H1 (cell line): ENCODE results near the gene THADA. TPM values are rescaled to one million over a fixed set of nuclear protein-coding genes. Genes with fewer than 3 reads are reported as not detected.

Experiments used
- CTCF ChIA-PET: fragments of 300-600 bp; sonication (Branson Sonifier 250); formaldehyde crosslinking; loops from one replicate; lab custom pipeline; 2021; ENCODE audit not compliant: partially characterized antibody; lab: Charles Lee
- POLR2A ChIA-PET: fragments of 300-600 bp; sonication (Branson Sonifier 250); formaldehyde crosslinking; loops from one replicate; lab custom pipeline; 2021; ENCODE audit warnings: inconsistent platforms; ENCODE audit not compliant: partially characterized antibody; lab: Charles Lee
- DNase-seq, 2 experiments: peaks; one replicate each; pipeline versions ENCODE4 v3.0.0 to v3.0.0-alpha.2; 2010 to 2022; ENCODE audit warnings: low spot score in 2 of 2, low read depth in 1 of 2, mixed read lengths in 1 of 2
- FAIRE-seq: peaks from 2 replicates; lab custom pipeline; 2011; peaks lifted over from hg19 to GRCh38; lab: Jason Lieb, UNC
- H2AFZ ChIP-seq: 2 replicates; pipeline ENCODE4 v1.8.1; 2012; ENCODE audit warnings: low read length, inconsistent platforms
- H2AK5ac ChIP-seq: 2 replicates; pipeline ENCODE4 v1.6.1; 2013; ENCODE audit warnings: low read depth, low read length
- H2BK120ac ChIP-seq: replicated peaks from 2 replicates; pipeline ENCODE3; 2013; ENCODE audit warnings: low read depth, low read length, inconsistent platforms
- H2BK12ac ChIP-seq: 2 replicates; pipeline ENCODE4 v1.6.1; 2013; ENCODE audit warnings: low read depth, low read length
- H2BK15ac ChIP-seq: 2 replicates; pipeline ENCODE4 v1.6.1; 2013; ENCODE audit warnings: low read length
- H2BK20ac ChIP-seq: 2 replicates; pipeline ENCODE4 v1.6.1; 2013; ENCODE audit warnings: low read length
- H2BK5ac ChIP-seq: 2 replicates; pipeline ENCODE4 v1.6.1; 2013; ENCODE audit warnings: low read depth, low read length
- H3K14ac ChIP-seq: 2 replicates; pipeline ENCODE4 v1.6.1; 2013; ENCODE audit warnings: inconsistent platforms; ENCODE audit not compliant: insufficient read length
- H3K18ac ChIP-seq: 2 replicates; pipeline ENCODE4 v1.6.1; 2013; ENCODE audit warnings: low read length; ENCODE audit errors: extremely low read depth
- H3K23ac ChIP-seq: 2 replicates; pipeline ENCODE4 v1.6.1; 2013; ENCODE audit warnings: inconsistent platforms; ENCODE audit not compliant: insufficient read length
- H3K23me2 ChIP-seq: 2 replicates; pipeline ENCODE4 v1.6.1; 2013; ENCODE audit warnings: low read depth, low read length
- H3K27ac ChIP-seq: 2 replicates; pipeline ENCODE4 v1.6.1; 2011; ENCODE audit warnings: low read depth, low read length, inconsistent platforms
- H3K27me3 ChIP-seq, 4 experiments: replicated peaks in 1 of 4; 1 replicate in 1 of 4; 2 replicates in 3 of 4; pipeline versions ENCODE4 v1.6.1 to v1.8.1; 2011 to 2013; ENCODE audit warnings: low read length in 3 of 4, mild to moderate bottlenecking in 3 of 4, inconsistent platforms in 2 of 4, mixed read lengths in 2 of 4, moderate library complexity in 1 of 4; ENCODE audit not compliant: control insufficient read depth in 3 of 4, insufficient read depth in 3 of 4; ENCODE audit errors: extremely low read depth in 1 of 4
- H3K36me3 ChIP-seq, 4 experiments: 2 replicates each; pipeline versions ENCODE4 v1.6.1 to v1.8.1; 2011 to 2013; ENCODE audit warnings: mild to moderate bottlenecking in 4 of 4, low read length in 3 of 4, moderate library complexity in 2 of 4, control low read depth in 1 of 4, inconsistent platforms in 1 of 4; ENCODE audit not compliant: insufficient read depth in 4 of 4, control insufficient read depth in 2 of 4
- H3K4ac ChIP-seq: replicated peaks from 2 replicates; pipeline ENCODE3; 2013; ENCODE audit warnings: low read length, low read depth, mixed read lengths, inconsistent platforms; ENCODE audit not compliant: insufficient read length
- H3K4me1 ChIP-seq, 4 experiments: replicated peaks in 1 of 4; 1 replicate in 1 of 4; 2 replicates in 3 of 4; pipeline versions ENCODE4 v1.6.1 to v1.8.1; 2011 to 2013; ENCODE audit warnings: low read length in 3 of 4, inconsistent platforms in 2 of 4, mixed read lengths in 1 of 4; ENCODE audit not compliant: insufficient read depth in 4 of 4, control insufficient read depth in 3 of 4
- H3K4me2 ChIP-seq, 2 experiments: 2 replicates each; pipeline versions ENCODE4 v1.6.1 to v1.8.1; 2011 to 2013; ENCODE audit warnings: low read depth in 2 of 2, low read length in 2 of 2, control low read depth in 1 of 2, inconsistent platforms in 1 of 2, mild to moderate bottlenecking in 1 of 2; ENCODE audit not compliant: insufficient read depth in 1 of 2
- H3K4me3 ChIP-seq, 4 experiments: fragments of 200-600, 300-600 bp in 1 of 4; sonication (generic), shearing (Covaris generic), sonication (Bioruptor Twin) in 1 of 4; 2 replicates each; pipeline versions ENCODE4 v1.5.1 to v1.8.1; 2011 to 2016; ENCODE audit warnings: low read length in 4 of 4, low read depth in 3 of 4, control low read depth in 2 of 4, inconsistent platforms in 2 of 4, mild to moderate bottlenecking in 2 of 4, mixed read lengths in 1 of 4, moderate library complexity in 1 of 4; ENCODE audit not compliant: insufficient read depth in 2 of 4; ENCODE audit errors: extremely low read depth in 1 of 4
- H3K56ac ChIP-seq: replicated peaks from 2 replicates; pipeline ENCODE3; 2013; ENCODE audit warnings: low read depth, mild to moderate bottlenecking, mixed read lengths, low read length, inconsistent platforms; ENCODE audit not compliant: insufficient read length
- H3K79me1 ChIP-seq: 2 replicates; pipeline ENCODE4 v1.6.1; 2013; ENCODE audit warnings: low read depth, low read length, control low read depth
- H3K79me2 ChIP-seq, 2 experiments: 2 replicates each; pipeline versions ENCODE4 v1.6.1 to v1.8.1; 2012 to 2013; ENCODE audit warnings: low read length in 2 of 2, mild to moderate bottlenecking in 2 of 2, inconsistent platforms in 1 of 2; ENCODE audit not compliant: insufficient read depth in 2 of 2, control insufficient read depth in 1 of 2
- H3K9ac ChIP-seq, 4 experiments: replicated peaks in 1 of 4; 1 replicate in 1 of 4; 2 replicates in 3 of 4; pipeline versions ENCODE4 v1.6.1 to v1.8.1; 2011 to 2013; ENCODE audit warnings: low read depth in 3 of 4, low read length in 3 of 4, control low read depth in 2 of 4, mild to moderate bottlenecking in 2 of 4, moderate library complexity in 2 of 4, inconsistent platforms in 1 of 4; ENCODE audit errors: extremely low read depth in 1 of 4
- H3K9me3 ChIP-seq, 2 experiments: 2 replicates each; pipeline versions ENCODE4 v1.6.1 to v1.8.1; 2012 to 2013; ENCODE audit warnings: mild to moderate bottlenecking in 2 of 2, moderate library complexity in 2 of 2, control low read depth in 1 of 2, inconsistent platforms in 1 of 2, low read depth in 1 of 2, low read length in 1 of 2, mixed read lengths in 1 of 2; ENCODE audit not compliant: insufficient read depth in 2 of 2
- H4K20me1 ChIP-seq, 2 experiments: replicated peaks in 1 of 2; 2 replicates each; pipeline versions ENCODE3 to v1.8.1; 2011 to 2013; ENCODE audit warnings: inconsistent platforms in 2 of 2, low read length in 2 of 2, mild to moderate bottlenecking in 1 of 2; ENCODE audit not compliant: insufficient read depth in 2 of 2, control insufficient read depth in 1 of 2
- H4K5ac ChIP-seq: 2 replicates; pipeline ENCODE4 v1.6.1; 2013; ENCODE audit warnings: low read length, low read depth, mixed read lengths, inconsistent platforms; ENCODE audit not compliant: insufficient read length
- H4K8ac ChIP-seq: 2 replicates; pipeline ENCODE4 v1.8.0; 2013; ENCODE audit warnings: mild to moderate bottlenecking, moderate library complexity, low read length, inconsistent platforms; ENCODE audit not compliant: insufficient read depth; ENCODE audit errors: extremely low read depth
- H4K91ac ChIP-seq: replicated peaks from 2 replicates; pipeline ENCODE3; 2013; ENCODE audit warnings: low read length, mixed read lengths, inconsistent platforms; ENCODE audit not compliant: insufficient read length
- E2F6 ChIP-seq: IDR thresholded peaks from 2 replicates; pipeline ENCODE4 v1.6.1; 2012; ENCODE audit warnings: inconsistent platforms
- KDM1A ChIP-seq: fragments of 200-600, 300-600 bp; sonication (generic); IDR thresholded peaks from 2 replicates; pipeline ENCODE4 v1.7.1; 2016; ENCODE audit warnings: mild to moderate bottlenecking, low read length, borderline replicate concordance
- RXRA ChIP-seq: IDR thresholded peaks from 2 replicates; pipeline ENCODE4 v1.6.1; 2011; ENCODE audit warnings: low read depth, mild to moderate bottlenecking, low read length, moderate library complexity; ENCODE audit not compliant: insufficient read depth
- SRF ChIP-seq: IDR thresholded peaks from 2 replicates; pipeline ENCODE4 v1.6.1; 2011; ENCODE audit warnings: mild to moderate bottlenecking, low read depth, low read length, moderate library complexity
- TAF7 ChIP-seq: optimal IDR thresholded peaks from 2 replicates; pipeline ENCODE3; 2011; ENCODE audit warnings: low read depth, mild to moderate bottlenecking, inconsistent platforms, low read length, moderate library complexity, borderline replicate concordance
- WGBS, 2 experiments: shearing (Covaris generic) in 1 of 2; methylation state at CpG; one replicate each; pipeline versions ENCODE4 v1.1.6 to v1.1.7; 2013 to 2015; ENCODE audit warnings: low lambda C conversion rate in 2 of 2, mixed read lengths in 2 of 2, inconsistent platforms in 1 of 2, low coverage in 1 of 2, missing lambda C conversion rate in 1 of 2; ENCODE audit not compliant: insufficient replicate concordance in 2 of 2, insufficient coverage in 1 of 2, insufficient read length in 1 of 2; ENCODE audit errors: extremely low coverage in 1 of 2, missing lambda C conversion rate in 1 of 2; 5-methylcytosine and 5-hydroxymethylcytosine counted together
- polyA plus RNA-seq, 7 experiments: library from polyadenylated mRNA; depleted of rRNA in 3 of 7; stranded (reverse) in 5 of 7; unstranded in 2 of 7; fragments of >200 nt in 5 of 7; fragments of 200-250 nt in 2 of 7; gene quantifications; 1 replicate in 5 of 7; 2 replicates in 1 of 7; 4 replicates in 1 of 7; pipeline versions ENCODE4 v1.2.1 to v1.2.3, GENCODE V29; 2011 to 2013; ENCODE audit warnings: missing spikeins in 2 of 7, mixed read lengths in 2 of 7
- total RNA-seq: library from RNA; stranded (reverse); fragmentation: NEBNext Ultra II Directional; extraction: Animal tissue kit (Norgen Biotek cat#: 25700); gene quantifications from 2 replicates; pipeline ENCODE4 v1.2.1, GENCODE V29; 2021

THADA gene
- total and polyA plus RNA-seq, 2 of the 8 experiments (the other 6 are each of a cell fraction or from before 2014, with no cell fraction given) = 22.4 to 26.8 TPM

DNA sequence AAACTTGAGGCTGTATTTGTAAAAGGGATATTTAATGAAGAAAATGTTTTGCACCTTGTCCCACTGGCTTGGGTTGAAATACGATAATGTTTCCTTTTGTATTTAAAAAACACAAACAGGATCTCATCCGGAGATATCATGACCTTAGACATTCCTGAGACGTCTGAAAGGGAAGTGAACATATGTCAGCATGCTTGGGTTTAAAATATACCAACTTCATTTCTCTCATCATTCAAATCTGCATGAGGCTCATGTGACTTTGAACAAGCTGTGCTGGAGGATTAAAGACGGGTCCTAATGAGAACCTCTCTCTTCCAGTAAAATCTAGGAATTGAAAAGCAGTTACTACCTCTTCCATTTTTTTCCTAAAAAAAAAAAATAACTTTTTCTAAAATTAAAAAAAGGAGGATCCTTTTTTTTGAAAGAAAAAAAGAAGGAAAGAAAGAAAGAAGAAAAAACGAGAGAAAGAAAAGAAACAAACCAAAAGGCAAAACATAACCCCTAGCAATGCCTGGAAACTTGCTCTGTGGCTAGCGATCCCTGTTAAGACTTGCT lies 262.7 kb downstream of the THADA start:
- 77% methylated on average over 6 of the region's 6 CpGs; no CpG with 5 or more reads in 1 of the 2 experiments for WGBS, 2 experiments

More for the DNA sequence above, 262.7 kb downstream of the THADA start:
- Histone ChIP-seq H2BK120ac (no peak overlapping the region), H2BK12ac (no peak overlapping the region), H3K4me3 (no peak overlapping the region), H4K5ac (no peak overlapping the region), H3K9me3 (no peaks in the 10 kb centered on the region), H2AK5ac (no peak overlapping the region), H4K8ac (no peak overlapping the region), H2BK20ac (no peak overlapping the region), H3K36me3 (no peaks in the 10 kb centered on the region), H3K14ac (no peak overlapping the region), H3K56ac (no peak overlapping the region), H4K20me1 (no peaks in the 10 kb centered on the region), H4K91ac (no peak overlapping the region), H3K27ac (no peak overlapping the region), H2BK5ac (no peak overlapping the region), H3K4me1 (peaks cover 0 to 7% (median 3%) of the 10 kb centered on the region in 4 experiments), H2BK15ac (no peak overlapping the region), H3K23me2 (no peaks in the 10 kb centered on the region; the same call in 1 of the 2 replicates), H3K27me3 (no peaks in the 10 kb centered on the region), H3K23ac (no peak overlapping the region), H3K4me2 (no peak overlapping the region), H3K4ac (no peak overlapping the region), H3K9ac (no peak overlapping the region), H3K18ac (no peak overlapping the region), H2AFZ (no peak overlapping the region), H3K79me2 (no peaks in the 10 kb centered on the region), H3K79me1 (no peaks in the 10 kb centered on the region)
- ChIA-PET POLR2A (no interaction called here), CTCF (interaction anchor here (1.2 to 1.3 kb wide), 2 partner anchors 19 to 63 kb away, joined by 3 to 4 read pairs; no protein-coding TSS in a partner anchor)
- DNase-seq = no peak
- TF ChIP-seq RXRA = no peak
- no peak for TF ChIP-seq SRF
- TF ChIP-seq TAF7 = no peak
- no peak for TF ChIP-seq KDM1A
- TF ChIP-seq E2F6 = no peak
- no peak for FAIRE-seq
